Fibroblast of pulmonary artery (primary cell): Measurements from ENCODE around the gene CST9.

Experiments used
- DNase-seq: peaks from one replicate; pipeline ENCODE4 v3.0.0-alpha.2; 2010; ENCODE audit warnings: low read depth
- H3K4me3 ChIP-seq: replicated peaks from 2 replicates; pipeline ENCODE4 v1.5.1; 2011; ENCODE audit warnings: low read depth, mild to moderate bottlenecking, control low read depth, low read length, moderate library complexity
- CTCF ChIP-seq: IDR thresholded peaks from 2 replicates; pipeline ENCODE4 v1.5.1; 2011; ENCODE audit warnings: mild to moderate bottlenecking, control low read depth, low read length, inconsistent platforms; ENCODE audit errors: missing control alignments

The CST9 gene

DNA sequence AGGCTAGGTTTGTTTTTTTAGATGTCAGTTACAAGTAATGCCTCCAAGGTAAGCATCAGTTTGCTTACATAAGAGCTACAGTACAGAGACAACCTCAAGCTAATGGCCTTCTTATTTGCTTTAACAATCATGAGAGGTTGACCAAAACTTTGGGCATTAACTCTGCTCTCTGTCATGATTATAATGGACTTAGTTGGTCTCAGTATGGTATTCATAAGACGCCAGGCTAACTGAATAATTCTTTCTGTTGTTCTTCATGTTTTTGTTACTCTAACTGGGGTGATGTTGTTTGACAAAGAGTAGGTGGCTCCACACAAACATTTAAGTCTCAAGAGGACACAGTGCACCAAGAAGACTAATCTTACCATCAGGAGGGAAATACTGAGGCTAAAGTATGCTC is 9.8 kb downstream of the CST9 start:
- TF ChIP-seq CTCF: no peak
- H3K4me3 ChIP-seq: no peak overlapping the region
- no peak for DNase-seq

- no peak for DNase-seq
- H3K4me3 ChIP-seq: no peak overlapping the region
- TF ChIP-seq CTCF: no peak
These were observed 17.0 kb downstream of the CST9 start for GRCh38 chr20:23588434-23589403.

DNA sequence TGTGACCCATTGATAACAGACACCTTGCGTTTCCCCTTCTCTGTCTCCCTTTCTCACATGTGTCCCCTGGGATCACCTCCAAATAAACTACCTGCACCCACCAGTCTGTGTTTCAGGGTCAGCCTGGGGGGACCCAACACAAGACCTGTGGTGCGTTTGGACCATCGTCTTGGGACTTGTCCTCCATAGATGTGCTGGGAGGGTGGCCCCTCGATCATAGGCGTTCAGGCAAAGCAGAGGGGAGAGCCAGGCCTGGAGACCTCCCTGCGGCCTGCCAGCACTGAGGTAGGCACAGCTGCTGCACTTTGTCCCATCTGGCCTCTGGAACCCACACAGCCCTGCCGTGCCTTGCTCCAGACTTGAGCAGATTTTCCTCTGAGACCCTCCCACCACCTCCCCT is 18.1 kb downstream of the CST9 start:
- no peak for DNase-seq
- no peak for TF ChIP-seq CTCF
- no peak overlapping the region for H3K4me3 ChIP-seq

DNA sequence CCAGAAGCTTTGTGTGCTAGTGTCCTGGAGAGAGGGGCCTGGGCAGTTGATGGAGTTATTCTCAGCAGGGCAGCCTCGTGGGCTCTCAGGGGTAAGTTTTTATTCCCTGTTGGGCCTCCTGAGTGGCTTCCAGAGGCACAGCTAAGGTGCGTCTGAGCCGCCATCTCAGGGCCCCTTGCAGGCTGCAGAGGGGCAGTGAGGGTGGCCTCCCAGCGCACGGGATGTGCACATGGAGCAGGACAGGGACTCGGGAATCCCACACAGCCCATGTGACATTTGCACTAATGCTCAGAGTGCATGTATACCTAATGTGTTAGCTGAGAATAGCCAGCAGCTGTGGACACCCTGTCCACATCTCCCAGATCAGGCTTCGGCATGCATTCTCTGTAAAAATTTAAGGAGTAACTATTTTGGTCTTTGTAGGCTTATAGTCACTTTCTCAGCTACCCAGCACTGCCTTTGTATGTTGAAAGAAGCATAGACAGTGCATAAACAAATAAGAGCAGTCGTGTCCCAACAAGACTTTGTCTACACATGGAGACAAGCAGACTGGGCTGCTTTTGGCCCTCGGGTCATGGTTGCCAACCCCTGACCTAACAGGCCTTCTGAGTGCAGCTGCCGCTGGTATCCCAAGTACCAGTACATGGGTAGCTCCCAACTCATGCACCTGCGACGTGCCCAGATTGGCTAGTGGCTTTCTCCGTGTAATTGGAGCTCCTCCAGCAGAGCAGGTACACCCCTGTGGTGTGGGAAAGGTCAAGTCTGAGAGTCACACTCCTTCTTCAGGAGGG is 18.8 kb downstream of the CST9 start:
- no peak overlapping the region for H3K4me3 ChIP-seq
- no peak for TF ChIP-seq CTCF
- DNase-seq: no peak

DNA sequence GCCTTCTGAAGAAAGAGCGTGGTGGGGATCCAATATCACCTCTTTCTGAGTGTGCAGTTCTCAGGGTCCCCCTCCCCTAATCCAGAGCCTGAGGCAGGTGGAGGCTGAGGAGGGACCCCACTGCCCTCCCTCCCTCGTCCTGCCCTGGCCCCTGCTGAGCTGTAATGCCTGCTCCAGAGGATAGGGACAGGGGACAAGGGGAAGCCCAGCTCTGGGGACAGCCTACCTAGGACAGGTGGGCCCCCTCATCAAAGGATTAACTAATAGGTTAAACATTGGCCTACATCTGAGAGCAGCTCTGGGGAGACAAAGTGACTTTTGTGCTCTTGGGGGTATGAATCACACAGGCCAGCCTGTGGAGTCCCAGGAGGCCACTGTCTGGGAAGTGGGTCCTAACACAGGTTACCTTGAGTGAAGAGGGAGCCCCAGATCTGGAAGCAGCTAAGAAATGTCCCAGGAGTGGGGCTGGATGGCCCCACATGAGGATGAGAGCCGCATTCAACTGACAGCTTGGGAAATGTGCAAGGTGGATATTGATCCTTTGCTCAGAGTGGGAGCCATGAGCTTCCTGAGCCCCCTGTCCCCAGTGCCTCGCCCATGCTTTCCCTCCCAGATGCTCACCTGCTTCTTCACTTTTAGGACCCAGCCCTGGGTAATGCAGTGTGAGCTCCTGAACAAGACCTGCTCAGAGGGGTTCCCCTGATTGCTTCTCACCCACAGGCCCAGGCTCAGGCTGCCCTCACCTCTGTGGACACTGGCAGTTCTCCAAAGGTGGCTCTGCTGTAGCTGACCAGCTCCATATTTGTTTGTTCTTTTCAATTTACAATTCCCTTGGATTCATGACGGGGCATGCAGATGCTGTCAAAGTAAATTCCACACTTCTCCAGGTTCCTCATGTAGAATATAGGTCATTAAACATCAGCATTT is 19.6 kb downstream of the CST9 start:
- no peak for DNase-seq
- H3K4me3 ChIP-seq: no peak overlapping the region
- TF ChIP-seq CTCF: no peak

- DNase-seq: no peak
- no peak overlapping the region for H3K4me3 ChIP-seq
- TF ChIP-seq CTCF: no peak
These were observed 20.3 kb downstream of the CST9 start for GRCh38 chr20:23585449-23585807.
